Stomach (tissue), 4 donors: ENCODE data around the gene TANGO2.

Experiments
- POLR2A ChIP-seq, 4 donors: fragments of 450-650 bp; IDR thresholded peaks; one replicate each; pipeline ENCODE4 v1.6.1; 2016; ENCODE audit warnings: antibody characterized with exemption in 4 of 4, control low read depth in 2 of 4, mild to moderate bottlenecking in 1 of 4, moderate library complexity in 1 of 4
- POLR2AphosphoS5 ChIP-seq, 3 donors: sonication (generic); formaldehyde crosslinking; IDR thresholded peaks; one replicate each; pipeline ENCODE4 v1.6.1; 2016; ENCODE audit warnings: antibody characterized with exemption in 3 of 3
- TF ChIP-seq, protein P1 (sequence below), 7 experiments: fragments of 450-650 bp in 4 of 7; fragments of 200-600 bp in 3 of 7; sonication (generic) in 3 of 7; IDR thresholded peaks; one replicate each; pipeline ENCODE4 v1.5.1; 2016 to 2019; ENCODE audit warnings: antibody characterized with exemption in 7 of 7, control low read depth in 2 of 7, mild to moderate bottlenecking in 1 of 7

DNA sequence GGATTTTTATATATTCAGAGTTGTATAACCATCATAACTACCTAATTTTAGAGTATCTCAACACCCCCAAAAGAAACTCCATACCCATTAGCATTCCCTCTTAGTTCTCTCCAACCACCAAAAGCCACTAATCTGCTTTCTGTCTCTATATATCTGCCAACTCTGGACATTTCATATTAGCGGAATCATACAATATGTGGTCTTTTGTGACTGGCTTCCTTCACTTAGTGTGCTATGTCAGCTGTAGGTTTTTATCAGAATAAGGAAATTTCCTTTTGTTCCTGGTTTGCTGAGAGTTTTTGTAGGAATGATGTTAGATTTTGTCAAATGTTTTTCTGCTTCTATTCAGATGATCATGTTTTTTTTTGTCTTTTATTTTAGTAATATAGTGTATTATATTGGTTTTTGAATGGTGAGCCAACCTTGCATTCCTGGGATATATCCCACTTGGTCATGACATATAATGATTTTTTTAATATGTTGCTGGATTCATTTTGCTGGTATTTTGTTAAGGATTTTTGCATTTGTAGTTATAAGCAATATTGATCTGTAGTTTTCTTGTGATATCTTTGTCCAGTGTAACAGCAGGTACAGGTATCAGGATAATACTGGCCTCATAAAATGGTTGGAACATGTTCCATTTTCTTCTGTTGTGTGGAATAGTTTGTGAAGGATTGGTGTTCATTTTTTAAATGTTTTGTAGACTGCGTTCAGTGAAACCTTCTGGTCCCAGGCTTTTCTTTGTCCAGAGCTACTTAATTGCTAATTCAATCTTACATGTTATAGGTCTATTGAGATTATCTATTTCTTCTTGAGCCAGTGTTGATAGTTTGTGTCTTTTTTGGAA lies 75.9 kb downstream of the TANGO2 start:
- TF ChIP-seq, protein P1, sequence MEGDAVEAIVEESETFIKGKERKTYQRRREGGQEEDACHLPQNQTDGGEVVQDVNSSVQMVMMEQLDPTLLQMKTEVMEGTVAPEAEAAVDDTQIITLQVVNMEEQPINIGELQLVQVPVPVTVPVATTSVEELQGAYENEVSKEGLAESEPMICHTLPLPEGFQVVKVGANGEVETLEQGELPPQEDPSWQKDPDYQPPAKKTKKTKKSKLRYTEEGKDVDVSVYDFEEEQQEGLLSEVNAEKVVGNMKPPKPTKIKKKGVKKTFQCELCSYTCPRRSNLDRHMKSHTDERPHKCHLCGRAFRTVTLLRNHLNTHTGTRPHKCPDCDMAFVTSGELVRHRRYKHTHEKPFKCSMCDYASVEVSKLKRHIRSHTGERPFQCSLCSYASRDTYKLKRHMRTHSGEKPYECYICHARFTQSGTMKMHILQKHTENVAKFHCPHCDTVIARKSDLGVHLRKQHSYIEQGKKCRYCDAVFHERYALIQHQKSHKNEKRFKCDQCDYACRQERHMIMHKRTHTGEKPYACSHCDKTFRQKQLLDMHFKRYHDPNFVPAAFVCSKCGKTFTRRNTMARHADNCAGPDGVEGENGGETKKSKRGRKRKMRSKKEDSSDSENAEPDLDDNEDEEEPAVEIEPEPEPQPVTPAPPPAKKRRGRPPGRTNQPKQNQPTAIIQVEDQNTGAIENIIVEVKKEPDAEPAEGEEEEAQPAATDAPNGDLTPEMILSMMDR (IDR thresholded peaks at IDR 0.05): no peak
- no peak for TF ChIP-seq POLR2AphosphoS5 (IDR thresholded peaks at IDR 0.05)
- TF ChIP-seq POLR2A (IDR thresholded peaks at IDR 0.05): no peak
